Measurements from ENCODE around the gene TBL2.
"Not testable (repeated sequence)": the region's sequence is repeated elsewhere in the genome, so short reads cannot be mapped to it uniquely, and the experiment has no call there.

TBL2 gene

DNA sequence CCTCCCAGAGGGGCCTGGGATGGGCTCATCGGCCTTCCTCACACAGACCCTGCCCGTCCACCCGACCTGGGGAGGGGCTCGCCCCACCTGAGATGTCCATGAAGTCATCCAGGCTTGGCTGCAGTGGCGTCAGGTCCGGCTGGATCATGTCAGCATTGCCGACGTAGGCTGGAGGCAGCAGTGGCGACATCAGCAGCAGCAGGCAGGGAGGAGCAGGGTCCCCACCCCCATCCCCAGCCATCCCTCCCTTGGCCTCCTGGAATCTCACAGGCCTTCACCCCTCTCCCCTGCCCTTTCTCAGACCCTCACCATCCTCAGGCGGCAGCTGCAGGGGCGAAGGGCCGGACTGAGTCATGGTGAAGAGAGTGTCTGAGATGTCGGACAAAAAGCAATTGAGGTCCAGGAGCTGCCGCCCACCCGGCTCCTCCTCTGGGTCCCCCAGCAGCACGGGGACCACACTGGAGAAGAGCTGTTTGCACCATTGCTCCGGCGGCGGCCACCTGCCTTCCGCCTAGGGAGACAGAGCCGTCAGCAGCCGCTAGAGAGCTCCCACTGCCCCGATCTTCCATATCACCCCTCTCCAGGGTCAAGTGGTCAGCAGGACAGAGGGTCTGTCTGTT lies 27.3 kb upstream of the TBL2 start:
- no peak for DNase-seq

DNA sequence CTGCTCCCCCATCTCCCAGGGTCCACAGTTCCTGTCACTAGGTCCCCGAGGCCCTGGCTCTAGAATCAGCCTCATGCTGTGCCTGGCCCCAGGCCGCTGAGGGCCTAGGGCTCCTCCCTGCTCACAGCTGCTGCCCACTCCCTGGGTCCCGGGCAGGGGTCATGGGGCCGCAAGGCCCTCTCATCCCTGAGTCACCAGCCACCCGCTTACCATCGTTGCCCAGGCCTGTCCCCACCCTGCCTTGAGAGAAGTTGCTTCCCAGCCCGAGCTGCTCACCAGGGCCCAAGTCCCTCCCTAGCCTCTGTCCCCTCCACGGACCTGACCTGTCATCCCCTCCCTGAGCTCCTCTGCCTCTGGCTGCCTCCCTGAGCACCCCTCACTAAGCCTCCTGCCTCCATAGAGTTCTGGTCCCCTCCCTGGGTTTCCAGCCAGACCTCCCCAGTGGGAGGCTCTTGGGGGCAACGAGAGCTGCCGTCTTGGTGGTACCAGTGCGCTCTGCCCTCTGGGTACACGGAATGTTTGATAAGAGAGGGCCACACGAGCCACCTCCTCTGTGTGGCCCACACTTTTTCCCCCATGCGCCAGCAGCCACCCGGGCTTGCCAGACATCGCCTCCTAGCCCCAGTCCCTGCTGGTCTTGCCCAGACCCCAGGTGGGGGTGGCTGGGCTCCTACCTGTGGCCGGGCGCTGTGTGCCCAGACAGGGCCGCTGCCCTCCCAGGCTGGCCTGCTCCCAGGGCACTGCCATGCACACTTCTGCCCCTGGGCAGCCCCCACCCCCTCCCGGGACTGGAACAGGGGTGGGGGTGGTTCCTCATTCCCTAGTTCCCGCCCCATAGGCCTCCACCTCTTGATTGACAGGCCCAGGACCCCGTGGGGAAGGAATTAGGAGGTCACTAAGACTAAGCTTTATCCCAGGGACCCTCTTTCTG lies 24.6 kb upstream of the TBL2 start:
- DNase-seq: no peak

DNA sequence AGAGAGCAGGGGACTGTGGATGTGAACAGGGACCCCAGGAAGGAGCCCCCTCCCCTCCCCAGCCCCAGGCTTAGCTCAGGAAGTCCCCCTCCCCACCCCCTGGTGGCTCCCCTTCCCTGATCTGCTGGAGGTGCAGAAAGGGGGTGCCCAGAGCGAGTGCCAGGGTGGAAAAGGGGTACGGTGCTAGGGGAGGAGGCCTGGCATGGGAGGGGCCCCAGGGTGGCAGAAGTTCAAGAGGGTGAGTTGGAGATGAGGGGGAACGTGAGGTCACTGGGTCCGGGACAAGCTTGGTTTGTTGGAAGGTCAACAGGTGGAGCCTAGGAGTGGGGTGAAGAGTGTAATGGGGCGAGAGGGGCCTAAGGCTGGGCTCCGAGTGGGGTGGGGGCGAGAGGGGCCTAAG lies 21.5 kb upstream of the TBL2 start:
- DNase-seq: no peak

DNA sequence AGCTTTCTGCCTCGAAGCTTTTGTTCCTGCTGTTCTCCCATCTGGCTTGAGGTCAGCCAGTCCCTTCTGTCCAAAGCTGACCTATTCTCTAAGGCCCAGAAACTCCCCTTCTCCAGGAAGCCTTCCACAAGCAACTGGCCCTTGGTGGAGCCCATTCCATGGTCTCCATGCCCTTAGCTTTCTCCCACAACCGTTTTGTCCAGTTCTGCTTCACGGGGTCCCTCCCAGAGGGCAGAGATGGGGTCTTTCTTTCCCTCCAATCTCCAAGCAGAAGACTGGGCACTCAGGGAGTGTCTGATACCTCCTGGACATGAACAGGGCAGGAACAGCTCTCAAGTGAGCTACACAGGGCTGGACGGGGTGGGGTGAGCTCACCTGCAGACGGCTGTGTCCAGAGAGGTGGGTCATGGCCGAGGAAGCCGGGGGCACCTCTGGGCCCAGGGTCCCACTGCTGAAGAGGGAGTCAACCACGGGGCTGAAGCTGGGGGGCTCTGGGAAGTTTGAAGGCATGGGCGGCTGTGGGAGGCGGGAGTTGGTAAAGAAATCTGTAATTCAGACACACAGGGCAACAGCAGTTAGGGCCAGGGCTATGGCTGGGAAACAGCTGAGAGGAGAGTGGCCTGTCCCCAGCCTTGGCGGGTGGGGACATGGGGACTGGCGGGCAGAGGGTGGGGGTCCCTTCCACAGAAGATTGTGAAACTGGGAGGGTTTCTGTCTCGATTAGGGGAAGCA lies 20.9 kb upstream of the TBL2 start:
- DNase-seq: no peak

DNA sequence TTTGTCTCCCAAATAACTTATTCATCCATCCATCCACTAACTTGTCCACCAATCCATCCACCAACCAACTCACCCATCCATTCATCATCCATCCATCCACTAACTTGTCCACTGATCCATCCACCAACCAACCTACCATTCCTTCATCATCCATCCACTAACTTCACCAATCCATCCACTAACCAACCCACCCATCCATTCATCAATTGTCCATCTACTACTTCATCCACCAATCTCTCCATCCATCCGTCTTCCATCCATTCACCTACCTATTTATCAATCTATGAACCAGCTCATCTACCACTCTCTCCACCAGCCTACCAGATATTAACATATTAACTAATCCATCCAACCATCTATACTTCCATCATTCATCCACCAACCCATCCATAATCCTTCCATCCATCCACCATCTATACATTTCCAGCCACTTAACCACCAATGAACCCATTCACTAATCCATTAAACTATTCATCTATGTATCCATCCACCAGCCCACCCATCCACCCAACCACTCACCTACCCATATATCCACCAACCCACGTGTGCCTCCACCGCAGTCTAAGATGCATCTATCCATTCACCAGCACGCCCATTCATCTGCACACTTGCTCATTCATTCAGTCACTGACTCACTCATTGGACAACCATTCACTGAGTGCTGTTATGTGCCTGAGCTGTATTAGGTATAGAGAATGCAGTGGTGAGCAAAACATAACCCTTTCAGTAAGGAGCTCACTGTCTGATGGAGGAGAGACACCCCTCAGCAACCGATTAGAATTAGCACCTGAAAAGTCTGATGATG lies 19.8 kb upstream of the TBL2 start:
- DNase-seq: no peak

DNA sequence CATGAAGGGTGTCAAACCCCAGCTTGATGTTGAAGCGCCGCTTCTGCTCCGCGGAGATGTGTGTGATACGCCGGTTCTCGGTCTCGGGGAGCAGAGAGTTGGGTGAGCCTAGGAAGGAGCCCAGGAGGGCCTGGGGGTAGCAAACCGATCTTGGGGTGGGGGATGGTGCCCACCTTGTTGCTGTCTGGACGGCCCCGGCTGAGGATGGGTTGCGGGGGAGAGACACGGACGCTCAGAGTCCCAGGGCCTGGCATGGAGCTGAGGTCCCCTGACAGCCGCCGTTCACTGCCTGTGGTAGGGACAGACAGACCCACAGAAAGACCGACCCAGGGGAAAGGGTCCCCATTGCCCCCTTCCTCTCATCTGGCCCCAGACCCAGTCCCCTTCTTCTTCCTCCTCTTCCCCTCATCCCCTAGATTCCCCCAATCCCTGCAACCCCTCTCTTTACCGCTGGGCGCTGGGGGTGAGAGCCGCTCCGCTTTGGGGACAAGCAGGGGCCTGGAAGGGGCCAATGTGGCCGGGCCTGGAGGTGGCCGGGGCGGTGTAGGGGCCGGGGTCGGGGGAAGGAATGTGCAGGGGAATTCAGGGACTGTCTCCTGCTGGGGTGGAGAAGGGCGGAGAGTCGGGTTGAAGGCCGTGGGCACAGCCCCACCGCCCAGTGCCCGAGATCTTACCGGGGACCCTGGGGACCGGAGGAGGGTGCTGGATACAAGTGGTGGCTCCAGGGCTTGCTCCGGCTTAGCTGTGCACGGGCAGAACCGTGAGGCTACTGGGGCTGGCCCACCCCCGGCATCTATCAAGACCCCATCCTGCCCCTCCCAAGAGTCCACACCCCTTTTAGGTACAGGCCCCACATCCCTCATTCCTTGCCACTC lies 18.0 kb upstream of the TBL2 start:
- no peak for DNase-seq

DNA sequence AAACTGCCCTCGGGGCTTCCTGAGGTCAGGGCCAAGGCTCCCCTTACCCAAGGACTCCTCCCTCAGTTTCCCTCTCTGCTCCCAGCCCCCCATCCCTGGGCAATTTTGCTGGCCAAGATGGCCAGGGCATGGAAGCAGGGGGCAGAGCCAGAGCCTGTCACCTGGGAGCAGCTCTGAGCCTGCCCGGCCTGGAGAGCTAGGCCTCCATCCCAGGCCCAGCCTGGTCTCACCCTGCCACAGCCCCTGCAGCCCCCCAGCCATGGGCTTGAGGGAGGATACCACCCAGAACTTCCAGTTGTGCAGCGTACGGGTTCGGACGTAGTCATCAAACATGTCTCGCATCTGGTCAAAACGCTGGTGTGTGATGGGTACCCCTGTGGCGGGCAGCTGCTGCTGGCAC lies 17.0 kb upstream of the TBL2 start:
- no peak for DNase-seq

DNA sequence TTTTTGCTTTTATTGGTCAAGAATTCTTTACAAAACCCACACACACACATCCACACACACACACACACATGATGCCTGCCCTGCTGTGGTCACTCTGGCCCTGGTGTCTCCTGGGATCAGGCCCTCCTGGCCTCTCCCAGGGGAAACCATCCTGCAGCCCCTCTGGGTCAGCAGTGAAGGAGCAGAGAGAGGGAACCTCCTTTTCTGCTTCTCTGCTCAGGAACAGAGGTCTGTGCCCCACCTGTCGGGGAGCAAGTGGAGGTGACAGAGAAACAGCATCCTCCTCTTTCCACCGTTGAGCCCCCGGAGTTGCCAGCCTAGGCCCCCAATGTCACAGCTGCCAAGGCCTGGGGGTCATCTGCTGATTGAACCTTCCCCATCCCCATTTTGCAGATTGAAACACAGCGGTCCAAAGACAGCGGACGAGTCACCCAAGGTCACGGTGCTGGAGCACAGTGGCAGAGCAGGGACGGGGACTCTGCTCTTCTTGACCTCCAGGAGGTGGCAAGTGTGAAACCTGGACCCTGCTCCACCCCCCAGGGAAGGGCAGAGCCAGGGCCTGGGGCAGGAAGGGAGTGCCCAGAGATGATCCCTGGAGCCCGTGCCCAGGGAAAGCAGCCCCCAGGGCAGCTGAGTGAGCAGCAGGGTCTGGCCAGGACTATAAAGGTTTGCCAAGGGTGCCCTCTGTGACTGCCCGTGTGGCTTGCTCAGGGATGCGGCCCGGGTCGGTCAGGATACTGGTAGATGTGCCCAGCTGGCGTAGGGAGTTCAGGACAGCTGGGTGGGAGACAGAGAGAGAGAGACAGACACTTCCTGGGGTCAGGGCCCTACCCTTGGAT lies 15.0 kb upstream of the TBL2 start:
- no peak for DNase-seq

DNA sequence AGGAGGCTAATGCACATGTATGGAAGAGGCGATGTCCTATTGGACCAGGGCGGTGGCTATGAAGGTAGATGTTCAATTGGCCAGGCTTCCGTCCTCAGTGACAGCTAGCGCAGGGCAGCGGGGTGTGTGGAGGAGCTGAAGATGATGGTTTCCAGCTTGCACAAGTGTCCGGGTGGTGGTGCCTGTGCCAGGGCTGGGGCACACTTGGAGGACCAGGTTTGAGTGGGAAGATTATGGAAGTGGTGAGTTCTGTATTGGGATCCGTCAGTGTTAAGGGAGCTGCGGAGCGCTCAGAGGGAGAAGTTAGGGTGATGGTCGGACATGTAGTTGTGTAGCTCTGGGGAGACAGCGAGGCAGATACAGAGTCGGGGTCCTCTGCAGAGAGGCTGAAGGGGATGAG lies 8.5 kb upstream of the TBL2 start:
- DNase-seq: no peak

DNA sequence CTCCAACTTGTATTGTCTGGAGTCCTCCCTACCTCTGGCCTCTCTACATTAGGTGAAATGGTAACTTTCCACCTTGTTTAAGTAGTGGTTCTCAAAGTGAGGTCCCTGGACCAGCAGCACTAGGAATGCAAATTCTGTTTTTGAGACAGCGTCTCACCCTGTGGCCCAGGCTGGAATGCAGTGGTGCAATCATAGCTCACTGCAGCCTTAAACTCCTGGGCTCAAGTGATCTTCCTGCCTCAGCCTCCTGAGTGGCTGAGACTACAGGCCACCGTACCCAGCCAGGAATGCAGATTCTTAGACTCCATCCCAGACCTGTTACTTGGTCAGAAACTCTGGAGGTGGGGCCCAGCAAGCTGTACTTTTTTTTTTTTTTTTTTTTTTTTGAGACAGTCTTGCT lies 6.8 kb upstream of the TBL2 start:
- DNase-seq: no peak

DNA sequence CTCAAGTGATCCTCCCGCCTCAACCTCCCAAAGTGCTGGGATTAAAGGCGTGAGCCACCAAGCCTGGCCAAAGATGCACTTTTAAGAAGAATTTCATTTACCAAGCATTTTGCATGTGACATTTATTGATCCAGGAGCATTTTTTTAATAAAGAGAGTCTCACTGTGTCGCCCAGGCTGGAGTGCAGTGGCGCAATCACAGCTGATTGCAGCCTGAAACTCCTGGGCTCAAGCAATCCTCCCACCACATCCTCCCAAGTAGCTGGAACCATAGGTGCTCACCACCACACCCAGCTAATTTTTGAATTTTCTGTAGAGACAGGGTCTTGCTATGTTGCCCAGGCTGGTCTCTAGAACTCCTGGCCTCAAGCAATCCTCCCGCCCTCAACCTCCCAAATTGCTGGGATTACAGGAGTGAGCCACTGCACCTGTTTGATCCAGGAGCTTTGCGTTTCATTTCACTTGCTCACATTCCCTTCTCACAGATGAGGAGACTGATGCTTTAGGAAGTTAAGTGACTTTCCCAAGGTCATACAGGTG lies 4.4 kb upstream of the TBL2 start:
- DNase-seq: no peak

DNA sequence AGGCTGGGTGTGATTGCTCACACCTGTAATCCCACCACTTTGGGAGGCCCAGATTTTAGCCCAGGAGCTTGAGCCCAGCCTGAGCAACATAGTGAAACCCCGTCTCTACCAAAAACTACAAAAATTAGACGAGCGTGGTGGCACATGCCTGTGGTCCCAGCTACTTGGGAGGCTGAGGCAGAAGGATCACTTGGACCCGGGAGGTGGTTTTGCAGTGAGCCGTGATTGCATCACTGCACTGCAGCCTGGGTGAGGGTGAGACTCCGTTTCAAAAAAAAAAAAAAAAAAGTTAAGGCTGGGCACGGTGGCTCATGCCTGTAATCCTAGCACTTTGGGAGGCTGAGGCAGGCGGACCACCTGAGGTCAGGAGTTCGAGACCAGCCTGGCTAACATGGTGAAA lies 2.6 kb upstream of the TBL2 start:
- DNase-seq: not testable (repeated sequence)

DNA sequence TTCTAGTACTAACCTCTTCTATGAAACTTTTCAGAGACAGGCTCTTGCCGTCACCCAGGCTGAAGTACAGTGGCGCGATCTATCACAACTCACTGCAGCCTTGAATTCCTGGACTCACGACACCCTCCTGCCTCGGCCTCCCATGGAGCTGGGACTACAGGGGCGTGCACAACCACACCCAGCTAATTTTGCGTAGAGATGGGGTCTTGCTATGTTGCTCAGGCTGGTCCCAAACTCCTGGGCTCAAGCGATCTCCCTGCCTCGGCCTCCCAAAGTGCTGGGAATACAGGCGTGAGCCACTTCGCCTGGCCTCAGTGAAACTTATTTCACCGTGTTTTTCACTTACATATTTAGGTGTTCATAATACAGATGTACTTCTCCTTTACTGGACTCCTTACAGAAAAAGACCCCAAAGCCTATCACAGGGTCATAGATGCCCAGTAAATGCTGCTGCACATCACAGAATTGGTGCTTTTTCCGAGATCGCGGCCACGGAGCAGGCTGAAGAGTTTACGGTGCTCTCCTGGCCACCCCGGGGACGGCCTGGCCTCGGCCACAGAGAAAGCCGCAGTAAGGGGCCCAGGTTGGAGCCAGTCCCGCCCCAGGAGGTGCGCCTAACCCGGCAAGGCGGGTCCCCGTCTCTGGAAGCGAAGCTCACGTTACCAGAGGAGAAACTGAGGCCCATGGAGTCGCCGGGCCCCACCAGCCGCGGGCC lies 595 bp downstream of the TBL2 start:
- peak; percentile 11 for DNase-seq

DNA sequence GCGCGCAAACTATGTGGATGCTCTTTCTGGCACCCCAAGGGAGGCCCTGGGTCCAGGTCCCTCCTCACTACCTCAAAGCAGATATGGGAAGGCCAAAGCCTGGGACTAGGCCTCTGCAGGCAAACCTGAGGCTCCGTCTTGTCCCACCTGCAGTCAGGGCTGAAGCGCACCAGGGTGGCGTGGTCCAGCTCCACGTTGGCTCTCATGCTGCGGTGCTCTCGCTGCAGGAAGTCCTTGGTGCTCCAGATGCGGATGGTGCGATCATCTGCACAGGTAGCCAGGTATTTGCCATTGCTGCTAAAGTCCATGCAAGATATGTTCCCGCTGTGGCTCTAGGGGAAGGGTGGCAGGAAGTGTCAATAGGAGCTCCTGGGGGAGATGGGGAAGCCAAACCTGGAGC lies 4.6 kb downstream of the TBL2 start:
- no peak for DNase-seq

DNA sequence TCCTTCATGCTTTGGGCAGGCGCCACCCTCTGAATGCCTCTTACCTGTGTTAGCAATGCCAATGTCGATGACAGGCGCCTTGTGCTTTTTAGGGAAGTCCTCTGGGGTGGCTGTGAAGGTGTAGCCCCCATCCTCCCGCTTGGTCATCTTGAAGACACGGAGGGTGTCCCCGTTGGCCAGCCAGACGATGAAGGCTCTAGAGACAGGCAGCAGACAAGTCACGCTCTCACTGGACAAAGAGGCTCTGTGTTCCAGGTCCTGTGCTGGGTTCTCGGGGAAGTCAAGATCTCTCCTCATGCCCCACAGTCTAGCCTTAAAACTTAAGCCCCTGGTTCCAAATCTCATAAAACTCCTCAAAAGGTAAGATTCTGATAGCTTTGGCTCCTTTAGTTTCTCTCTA lies 5.1 kb downstream of the TBL2 start:
- no peak for DNase-seq

DNA sequence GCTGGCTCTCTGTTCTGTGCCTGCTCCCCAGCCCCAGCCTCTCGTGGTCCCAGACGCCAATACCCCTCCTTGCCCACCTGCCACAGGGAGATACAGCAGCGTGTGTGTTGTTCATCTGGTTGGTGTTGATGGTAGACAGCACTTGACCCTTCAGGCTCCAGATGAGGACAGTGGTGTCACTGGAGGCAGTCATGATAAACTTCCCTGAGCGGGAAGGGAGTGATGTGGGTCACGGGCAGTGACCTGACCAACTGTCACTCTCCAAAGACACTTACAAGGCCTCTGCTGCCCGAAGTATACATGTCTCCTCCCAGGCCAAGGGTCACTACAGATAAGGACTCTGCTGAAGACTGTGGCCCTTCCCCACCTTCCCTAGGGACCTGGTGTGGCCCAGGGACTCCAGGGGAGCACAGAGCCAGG lies 5.6 kb downstream of the TBL2 start:
- no peak for DNase-seq

DNA sequence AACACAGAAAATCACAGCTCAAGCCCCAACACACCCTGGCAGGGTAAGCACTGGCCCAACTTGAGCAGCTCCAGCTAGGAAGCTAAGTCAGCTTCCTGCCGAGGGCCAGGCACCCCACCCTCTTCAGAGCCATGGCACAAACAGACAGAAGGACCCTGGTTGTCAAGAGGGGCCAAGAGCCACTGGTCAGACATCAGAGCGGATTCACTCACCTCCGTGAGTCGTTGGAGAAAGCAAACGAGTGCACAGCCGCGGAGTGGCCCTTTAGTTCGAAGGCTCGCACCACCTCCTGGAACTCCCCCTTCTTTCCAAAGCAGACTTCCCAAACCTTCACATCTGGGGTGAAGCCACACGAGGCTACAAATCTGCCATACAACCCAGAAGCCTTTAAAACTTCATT lies 7.4 kb downstream of the TBL2 start:
- DNase-seq: no peak

DNA sequence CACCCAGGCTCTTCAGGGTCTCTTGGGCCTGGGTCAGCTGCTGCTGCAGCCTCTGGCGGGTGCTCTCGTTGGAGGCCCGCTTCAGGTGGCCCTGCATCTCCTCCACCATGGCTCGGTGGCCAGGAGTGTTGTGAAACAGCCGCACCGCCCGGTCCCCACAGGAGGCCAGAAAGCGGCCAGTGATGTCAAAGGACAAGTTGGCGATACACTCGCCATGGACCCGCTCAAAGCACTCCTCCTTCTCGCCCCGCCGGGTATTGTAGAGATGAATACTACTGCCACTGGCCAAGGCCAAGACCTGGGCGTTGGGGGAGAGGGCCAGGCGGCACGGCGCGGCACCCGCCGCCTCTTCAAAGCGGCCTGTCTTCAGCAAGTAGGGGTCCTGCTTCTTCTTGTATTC lies 7.9 kb downstream of the TBL2 start:
- no peak for DNase-seq

DNA sequence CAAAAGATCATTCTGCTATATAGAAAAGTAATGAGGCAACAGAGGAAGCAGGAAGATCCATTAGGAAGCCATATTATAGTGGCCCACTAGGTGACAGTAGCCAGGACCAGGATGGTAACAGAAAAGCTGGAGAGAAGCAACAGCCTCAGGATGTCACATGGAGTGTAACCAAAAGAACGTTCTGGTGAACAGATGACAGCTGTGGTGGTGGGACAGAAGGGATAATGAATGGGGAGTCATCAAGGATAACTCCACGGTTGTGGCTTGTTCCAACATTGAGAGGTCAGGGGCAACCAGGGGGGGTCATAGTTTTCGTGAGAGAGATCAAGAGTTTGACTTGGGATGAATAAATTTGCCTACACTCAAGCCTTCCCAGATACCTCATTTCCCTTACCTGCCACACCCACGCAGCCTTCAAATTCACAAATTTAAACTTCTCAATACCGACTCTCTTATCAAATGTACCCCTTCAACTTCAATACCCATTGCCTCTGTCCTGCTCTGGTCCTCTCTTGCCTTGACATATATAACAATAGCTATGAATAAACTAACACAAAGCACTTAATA lies 9.3 kb downstream of the TBL2 start:
- no peak for DNase-seq
